ENCODE results near the gene SLC4A1. TPM values are rescaled to one million over a fixed set of nuclear protein-coding genes. Genes with fewer than 3 reads are reported as not detected.
A peak's percentile ranks its signal among the peaks of the same experiment; 100 is the strongest.

Gene SLC4A1
- total and polyA plus RNA-seq, 2 donors (not counting 3 experiments of a cell fraction or from before 2014, with no cell fraction given): not detected

DNA sequence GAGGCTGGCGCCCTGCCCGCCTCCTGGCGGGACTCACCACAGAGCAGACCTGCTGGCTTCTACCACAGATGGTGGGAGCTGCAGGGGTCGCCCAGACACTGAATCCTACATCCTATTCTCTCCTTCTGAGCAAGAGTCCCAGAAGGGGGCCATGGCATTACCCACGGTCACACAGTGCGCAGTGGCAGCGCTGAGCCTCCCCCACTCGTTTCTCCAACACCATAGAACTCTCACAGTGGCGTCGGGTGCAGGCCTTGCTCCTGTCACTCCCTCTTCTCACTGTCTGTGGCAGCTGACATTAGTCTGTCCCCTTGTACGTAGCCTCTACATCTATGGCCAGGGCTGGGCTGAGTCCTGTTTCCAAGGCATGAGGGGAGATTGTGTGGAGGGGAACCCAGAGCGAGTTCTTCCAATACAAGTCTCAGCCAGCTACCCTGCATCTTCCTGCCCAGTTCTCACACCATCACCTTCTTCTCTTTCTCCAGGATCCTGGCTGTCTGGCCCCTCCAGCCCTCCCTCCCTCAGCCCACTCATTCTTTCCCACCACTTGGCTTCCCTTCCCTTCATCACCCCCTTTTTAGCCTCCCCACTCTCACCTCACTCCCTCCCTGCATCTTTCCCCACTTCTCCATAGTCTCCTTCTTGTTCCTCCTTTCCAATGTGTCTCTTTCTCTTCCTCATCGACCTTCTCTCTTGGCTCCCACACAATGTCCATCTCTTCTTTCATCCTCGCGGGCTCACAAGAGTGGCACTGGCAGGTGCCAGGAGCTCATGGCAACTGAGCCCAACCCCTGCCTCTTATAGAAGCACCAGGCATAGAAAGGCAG is 54.3 kb downstream of the SLC4A1 start:
- no TSS peak for BruUV-seq (replicated peaks)
- Histone ChIP-seq H3K9me1 (replicated peaks; ENCODE audit: control insufficient read depth, extremely low read depth, insufficient read depth, low read length) (no peaks in the 10 kb centered on the region), H4K20me1 (replicated peaks; ENCODE audit: control insufficient read depth, extremely low read depth, insufficient read depth, low read length) (no peaks in the 10 kb centered on the region), H3K9ac (replicated peaks; ENCODE audit: extremely low read depth, insufficient read depth, low read length) (no peak overlapping the region), H3K27me3 (ENCODE audit: control insufficient read depth in 2 of 2, insufficient read depth in 2 of 2, low read length in 2 of 2) (no peaks in the 10 kb centered on the region), H3K36me3 (ENCODE audit: control insufficient read depth in 2 of 2, extremely low read depth in 1 of 2, insufficient read depth in 2 of 2, low read length in 2 of 2) (peaks cover 27 to 47% of the 10 kb centered on the region in 2 experiments), H3K9me3 (replicated peaks; ENCODE audit: control insufficient read depth, insufficient read depth, low read length) (no peaks in the 10 kb centered on the region), H3K79me2 (ENCODE audit: control insufficient read depth, insufficient read depth, low read length) (peaks cover 18% of the 10 kb centered on the region), H3K4me1 (ENCODE audit: control insufficient read depth, extremely low read depth, insufficient read depth, low read length) (peaks cover 17% of the 10 kb centered on the region), H2AFZ (ENCODE audit: low read depth, low read length) (no peak overlapping the region), H3K27ac (ENCODE audit: insufficient read depth, low read depth, low read length) (no peak overlapping the region), H3K4me2 (ENCODE audit: insufficient read depth, low read length) (no peak overlapping the region), H3K4me3 (replicated peaks in 1 of 3; ENCODE audit: insufficient read depth in 1 of 3, low read depth in 1 of 3, low read length in 3 of 3) (no peak overlapping the region)
- FAIRE-seq (no peak), DNase-seq (ENCODE audit: low read depth, low spot score) (no peak)
- POLR2A ChIA-PET: no interaction called here
- intact Hi-C loops (cut with micrococcal nuclease): no loop called here
- CTCF ChIA-PET: interaction anchor here (0.9 to 4.5 kb wide), 5 partner anchors 8 to 132 kb away, joined by 3 to 37 read pairs (median 4); partner anchors contain the start of gene GRN
- TF ChIP-seq GATA2 (IDR thresholded peaks at IDR 0.05; ENCODE audit: insufficient read depth, insufficient read length, low read depth, low read length) (no peak), POLR2A (IDR thresholded peaks at IDR 0.05; ENCODE audit: low read depth, low read length) (peak; percentile 42)
- dilution Hi-C loops (cut with MboI; ENCODE audit: extremely low pct_ligation_motif_present, low sequenced_read_pairs): no loop called here

DNA sequence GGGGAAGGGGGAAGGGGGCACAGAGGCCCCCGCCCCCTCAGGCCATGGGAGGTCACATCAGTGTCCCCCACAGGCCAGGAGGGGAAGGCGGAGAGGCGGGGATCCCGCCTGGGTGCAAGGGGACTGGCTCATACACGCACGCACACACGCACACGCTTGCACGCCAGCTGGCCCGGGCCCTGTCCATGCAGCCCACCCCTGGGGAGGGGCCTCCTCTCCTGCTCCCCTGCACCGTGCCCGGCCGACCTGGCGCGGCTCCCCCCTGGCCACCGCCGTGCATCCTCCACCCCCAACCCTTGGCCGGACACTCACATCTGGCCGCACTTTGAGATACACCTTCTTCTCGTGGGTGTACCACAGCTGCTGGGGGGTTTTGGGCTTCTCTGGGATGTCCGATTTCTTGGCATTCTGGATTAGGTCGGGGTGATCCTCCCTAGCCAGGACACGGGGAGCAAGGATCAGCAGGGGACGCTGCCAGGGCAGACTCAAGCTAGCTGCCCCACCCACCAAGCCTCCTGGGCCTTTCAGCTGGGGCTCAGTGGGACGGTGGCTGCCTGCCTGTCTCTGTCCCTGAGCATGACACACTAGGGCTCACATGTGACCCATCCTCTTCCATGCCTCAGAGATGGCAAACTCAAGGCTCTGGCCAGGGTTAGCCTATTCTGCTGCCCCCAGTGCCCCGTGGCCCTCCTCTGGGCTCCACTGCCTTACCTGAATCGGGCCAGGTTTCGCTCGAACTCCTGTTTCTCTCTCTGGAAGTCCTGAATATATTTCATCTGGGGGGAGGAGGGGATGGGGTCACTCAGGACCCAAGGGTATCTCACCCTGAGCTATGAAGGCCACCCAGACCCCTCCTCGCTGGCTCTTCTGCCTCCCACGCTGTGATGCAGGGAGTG is 55.2 kb downstream of the SLC4A1 start:
- Histone ChIP-seq H3K27me3 (ENCODE audit: control insufficient read depth in 2 of 2, insufficient read depth in 2 of 2, low read length in 2 of 2) (no peaks in the 10 kb centered on the region), H3K4me2 (ENCODE audit: insufficient read depth, low read length) (no peak overlapping the region), H3K79me2 (ENCODE audit: control insufficient read depth, insufficient read depth, low read length) (peaks cover 13% of the 10 kb centered on the region), H2AFZ (ENCODE audit: low read depth, low read length) (no peak overlapping the region), H3K9me1 (replicated peaks; ENCODE audit: control insufficient read depth, extremely low read depth, insufficient read depth, low read length) (no peaks in the 10 kb centered on the region), H3K9me3 (replicated peaks; ENCODE audit: control insufficient read depth, insufficient read depth, low read length) (no peaks in the 10 kb centered on the region), H4K20me1 (replicated peaks; ENCODE audit: control insufficient read depth, extremely low read depth, insufficient read depth, low read length) (no peaks in the 10 kb centered on the region), H3K9ac (replicated peaks; ENCODE audit: extremely low read depth, insufficient read depth, low read length) (no peak overlapping the region), H3K36me3 (ENCODE audit: control insufficient read depth in 2 of 2, extremely low read depth in 1 of 2, insufficient read depth in 2 of 2, low read length in 2 of 2) (peaks cover 27 to 54% of the 10 kb centered on the region in 2 experiments), H3K4me1 (ENCODE audit: control insufficient read depth, extremely low read depth, insufficient read depth, low read length) (peaks cover 13% of the 10 kb centered on the region), H3K4me3 (replicated peaks in 1 of 3; ENCODE audit: insufficient read depth in 1 of 3, low read depth in 1 of 3, low read length in 3 of 3) (no peak overlapping the region), H3K27ac (ENCODE audit: insufficient read depth, low read depth, low read length) (no peak overlapping the region)
- FAIRE-seq (no peak), DNase-seq (ENCODE audit: low read depth, low spot score) (no peak)
- TF ChIP-seq POLR2AphosphoS5 (IDR thresholded peaks at IDR 0.05; ENCODE audit: insufficient read depth, low read depth, low read length) (no peak), GATA2 (IDR thresholded peaks at IDR 0.05; ENCODE audit: insufficient read depth, insufficient read length, low read depth, low read length) (no peak), MYC (IDR thresholded peaks at IDR 0.05; ENCODE audit: low read depth, low read length) (no peak), EZH2 (IDR thresholded peaks at IDR 0.05; ENCODE audit: borderline replicate concordance, low read depth, low read length, severe bottlenecking) (no peak), JUN (IDR thresholded peaks at IDR 0.05; ENCODE audit: borderline replicate concordance, insufficient read depth, insufficient read length, low read depth) (no peak), FOS (IDR thresholded peaks at IDR 0.05; ENCODE audit: borderline replicate concordance, insufficient read depth, low read length) (no peak), POLR2A (IDR thresholded peaks at IDR 0.05; ENCODE audit: low read depth, low read length) (no peak)
- TF ChIP-seq, protein P1, sequence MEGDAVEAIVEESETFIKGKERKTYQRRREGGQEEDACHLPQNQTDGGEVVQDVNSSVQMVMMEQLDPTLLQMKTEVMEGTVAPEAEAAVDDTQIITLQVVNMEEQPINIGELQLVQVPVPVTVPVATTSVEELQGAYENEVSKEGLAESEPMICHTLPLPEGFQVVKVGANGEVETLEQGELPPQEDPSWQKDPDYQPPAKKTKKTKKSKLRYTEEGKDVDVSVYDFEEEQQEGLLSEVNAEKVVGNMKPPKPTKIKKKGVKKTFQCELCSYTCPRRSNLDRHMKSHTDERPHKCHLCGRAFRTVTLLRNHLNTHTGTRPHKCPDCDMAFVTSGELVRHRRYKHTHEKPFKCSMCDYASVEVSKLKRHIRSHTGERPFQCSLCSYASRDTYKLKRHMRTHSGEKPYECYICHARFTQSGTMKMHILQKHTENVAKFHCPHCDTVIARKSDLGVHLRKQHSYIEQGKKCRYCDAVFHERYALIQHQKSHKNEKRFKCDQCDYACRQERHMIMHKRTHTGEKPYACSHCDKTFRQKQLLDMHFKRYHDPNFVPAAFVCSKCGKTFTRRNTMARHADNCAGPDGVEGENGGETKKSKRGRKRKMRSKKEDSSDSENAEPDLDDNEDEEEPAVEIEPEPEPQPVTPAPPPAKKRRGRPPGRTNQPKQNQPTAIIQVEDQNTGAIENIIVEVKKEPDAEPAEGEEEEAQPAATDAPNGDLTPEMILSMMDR (IDR thresholded peaks at IDR 0.05; ENCODE audit: extremely low read depth in 1 of 2, insufficient read depth in 1 of 2, low read depth in 1 of 2, low read length in 2 of 2): no peak
- TF ChIP-seq, protein P2, sequence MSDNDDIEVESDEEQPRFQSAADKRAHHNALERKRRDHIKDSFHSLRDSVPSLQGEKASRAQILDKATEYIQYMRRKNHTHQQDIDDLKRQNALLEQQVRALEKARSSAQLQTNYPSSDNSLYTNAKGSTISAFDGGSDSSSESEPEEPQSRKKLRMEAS (IDR thresholded peaks at IDR 0.05; ENCODE audit: insufficient read depth, insufficient read length): no peak
- intact Hi-C loops (cut with micrococcal nuclease) (no loop called here), dilution Hi-C loops (cut with MboI; ENCODE audit: extremely low pct_ligation_motif_present, low sequenced_read_pairs) (no loop called here)
- no TSS peak for BruUV-seq (replicated peaks)
- POLR2A ChIA-PET: no interaction called here
- CTCF ChIA-PET: interaction anchor here (1.1 to 4.5 kb wide), 7 partner anchors 9 to 133 kb away, joined by 3 to 58 read pairs (median 27); partner anchors contain the start of genes GRN and SLC25A39

Data from endothelial cell of umbilical vein (primary cell).